Activated CD8-positive, alpha-beta memory T cell treated with anti-CD3 and anti-CD28 coated beads, Interleukin-2, amount 50 U/mL, for 24 hours (primary cell): ENCODE measurements around the gene PRMT2.

Experiments used
- DNase-seq: peaks from one replicate; pipeline ENCODE4 v3.0.0-alpha.2; 2020; ENCODE audit errors: extremely low read depth

PRMT2 gene

GRCh38 chr21:46635324-46636180 lies at the start of gene PRMT2:
Gene PRMT2, plus strand, starts transcription at chr21:46635674. Its CDS starts 1,278 bp downstream, at chr21:46636952.
- peak; percentile 90 for DNase-seq

DNA sequence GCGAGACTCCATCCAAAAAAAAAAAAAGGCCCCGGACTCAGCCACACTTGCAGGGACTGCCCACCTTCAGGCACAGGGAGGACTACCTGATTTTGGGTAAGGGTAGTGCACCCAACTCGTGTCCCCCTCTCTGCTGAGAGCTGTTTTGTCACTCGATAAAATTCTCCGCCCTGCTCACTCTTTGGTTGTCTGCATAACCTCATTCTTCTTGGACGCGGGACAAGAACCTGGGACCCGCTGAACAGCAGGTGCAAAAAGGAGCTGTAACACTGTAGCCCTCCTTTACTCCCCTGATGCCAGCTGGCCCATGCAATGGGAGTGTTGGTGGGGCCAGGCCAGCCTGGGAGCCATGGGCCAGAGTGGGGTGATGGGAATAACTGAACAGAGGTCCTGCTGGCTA lies 41.2 kb upstream of the PRMT2 start:
- no peak for DNase-seq

GRCh38 chr21:46596201-46596600 lies 39.3 kb upstream of the PRMT2 start:
- DNase-seq: no peak

DNA sequence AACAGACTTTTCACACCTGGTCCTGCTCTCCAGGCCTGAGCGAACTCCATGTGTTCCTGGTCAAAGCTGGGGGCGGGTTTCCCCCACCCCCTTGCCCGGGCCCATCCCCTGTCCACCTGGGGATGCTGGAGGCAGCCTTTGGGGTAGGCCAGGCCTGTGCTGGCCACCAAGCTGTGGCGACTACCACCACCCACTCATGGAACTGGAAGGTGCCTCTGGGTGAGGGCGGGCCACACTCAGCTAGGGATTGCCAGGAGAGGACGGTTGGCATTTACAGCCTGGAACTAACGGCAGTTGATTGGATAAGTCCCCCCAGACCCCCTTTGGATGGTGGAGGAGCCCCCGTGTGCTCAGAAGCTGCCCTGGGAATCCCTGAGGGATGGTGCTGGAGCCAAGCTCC lies 38.4 kb upstream of the PRMT2 start:
- no peak for DNase-seq

DNA sequence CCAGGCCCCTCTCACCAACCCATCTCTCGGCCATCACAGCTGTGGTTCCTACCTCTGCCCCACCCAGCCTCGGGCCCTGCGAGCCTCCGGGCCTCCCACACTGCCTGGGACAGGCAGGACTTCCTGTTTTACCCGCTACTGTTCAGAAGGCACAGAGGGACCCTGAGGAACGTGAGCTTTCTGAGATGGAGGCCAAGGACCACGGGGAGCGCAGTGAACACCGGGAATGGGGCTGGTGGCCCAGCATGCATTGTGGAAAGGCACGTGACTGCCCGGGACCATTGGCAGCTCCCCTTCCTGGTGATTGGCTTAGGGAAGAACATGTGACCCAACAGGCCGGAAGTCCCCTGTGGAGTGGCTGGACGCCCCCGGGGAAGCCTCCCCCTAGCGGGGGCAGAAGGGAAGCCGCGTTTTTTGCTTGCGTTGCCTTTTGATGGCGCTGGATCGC lies 37.6 kb upstream of the PRMT2 start:
- DNase-seq: no peak

DNA sequence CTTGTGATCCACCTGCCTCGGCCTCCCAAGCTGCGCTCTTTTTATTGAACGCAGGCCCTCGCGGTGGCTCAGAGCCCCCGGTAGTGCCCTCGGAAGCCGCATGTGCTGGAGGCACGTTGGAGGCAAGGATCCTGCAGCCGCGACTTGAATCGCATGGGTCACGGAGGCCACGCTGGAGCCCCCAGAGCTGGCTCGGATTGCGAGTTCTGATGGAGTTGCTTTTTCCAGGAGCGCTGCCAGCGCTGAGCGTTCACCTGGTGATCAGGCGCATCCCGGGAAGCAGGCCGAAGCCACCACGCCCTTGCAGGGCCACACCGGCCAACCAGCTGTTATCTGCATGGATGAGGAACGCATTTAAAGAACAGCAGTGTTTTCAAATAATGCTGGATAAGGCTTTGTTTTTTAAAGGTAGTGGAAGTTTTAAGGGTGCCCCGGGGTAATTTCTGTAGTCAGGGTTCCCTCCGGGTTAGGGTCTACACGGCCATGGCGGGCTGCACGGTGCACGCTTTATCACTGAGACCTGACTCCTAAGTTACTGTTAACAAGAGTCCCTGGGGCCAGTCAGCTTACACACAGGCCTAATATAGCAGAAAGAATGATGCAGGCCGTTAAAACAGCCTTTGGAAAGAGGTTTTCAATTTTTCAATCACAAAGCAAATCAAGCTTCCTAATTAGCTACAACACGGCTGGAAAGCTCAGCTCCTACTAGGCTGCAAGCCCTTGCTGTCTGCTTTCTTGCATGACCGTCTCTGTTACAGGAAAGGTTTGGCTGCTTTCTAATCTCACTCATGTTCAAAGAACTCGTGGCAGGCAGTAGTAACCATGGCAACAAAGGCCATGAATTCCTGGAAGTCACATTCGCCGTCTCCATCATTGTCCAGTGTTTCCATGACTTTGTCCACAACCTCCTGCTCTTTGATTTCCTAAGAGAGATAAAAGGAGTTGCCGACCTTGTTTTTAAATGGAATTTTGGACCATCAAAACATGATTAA lies 36.6 kb upstream of the PRMT2 start:
- no peak for DNase-seq

- DNase-seq: no peak
Measured at GRCh38 chr21:46600305-46600704, 35.2 kb upstream of the PRMT2 start.

DNA sequence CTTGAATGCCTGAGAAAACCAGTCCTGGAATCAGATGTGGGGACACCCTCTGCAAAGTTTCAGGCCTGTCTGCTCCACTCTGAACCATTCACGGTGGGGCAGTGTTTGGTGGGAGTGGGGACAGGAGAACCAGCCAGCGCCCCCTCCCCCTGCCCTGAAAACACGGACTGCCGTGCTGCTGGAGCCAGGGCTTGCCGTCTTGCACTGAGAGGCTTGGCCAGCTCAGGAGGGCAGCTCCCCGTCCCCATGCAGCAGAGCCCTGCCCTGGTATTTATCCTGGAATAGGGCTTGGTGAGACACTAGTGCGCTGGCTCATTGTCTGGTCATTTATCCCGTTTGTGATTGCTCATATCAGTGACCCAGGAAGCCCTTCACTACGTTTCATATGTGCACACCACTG lies 34.5 kb upstream of the PRMT2 start:
- no peak for DNase-seq

DNA sequence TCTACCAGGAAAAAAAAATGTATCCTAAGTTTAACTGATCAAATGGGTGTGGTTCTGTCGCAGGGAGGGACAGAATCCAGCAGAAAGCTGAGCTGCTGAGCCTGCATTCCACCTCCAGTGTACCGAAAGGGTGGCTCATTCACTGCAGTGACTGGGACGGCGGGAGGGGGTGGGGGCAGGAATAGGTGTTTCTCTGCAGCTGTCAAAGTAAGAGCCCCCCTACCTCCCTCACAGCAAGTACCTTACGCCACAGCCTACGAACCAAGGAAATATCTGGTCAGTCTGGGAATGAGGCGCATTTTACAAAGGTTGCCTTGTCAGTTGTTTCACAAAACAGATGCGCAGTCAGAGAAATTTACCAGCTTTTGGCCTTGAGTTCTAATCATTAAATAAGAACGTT lies 32.2 kb upstream of the PRMT2 start:
- no peak for DNase-seq

DNA sequence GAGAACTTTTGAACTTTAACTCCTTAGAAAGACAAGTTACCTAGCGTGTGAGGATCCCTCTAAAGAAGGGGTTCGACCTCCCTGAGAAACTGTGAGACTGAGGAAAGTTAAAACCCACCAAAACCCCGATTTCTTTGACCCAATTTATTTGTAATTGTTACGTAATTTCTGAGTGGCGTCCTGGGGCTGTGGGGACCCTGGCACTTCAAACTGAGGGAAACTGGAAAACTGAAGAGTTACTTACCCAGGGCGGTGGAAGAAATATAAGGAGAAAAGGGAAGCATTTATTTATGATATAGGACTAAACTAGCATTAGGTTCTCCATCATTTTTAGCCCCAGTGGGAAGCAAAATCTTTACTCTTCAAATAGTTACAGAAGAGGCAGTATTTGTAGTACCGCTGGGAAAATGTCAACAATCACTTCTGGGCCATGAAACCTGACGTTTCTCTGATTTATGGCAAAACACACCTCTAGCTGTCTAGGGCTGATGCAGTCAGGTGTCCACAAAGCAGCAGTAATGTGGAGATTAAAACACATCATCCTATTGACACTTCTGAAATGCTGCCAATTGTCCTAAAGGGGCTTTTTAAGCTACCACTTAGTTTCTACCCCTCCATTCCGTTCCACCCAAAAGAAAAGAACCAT lies 31.0 kb upstream of the PRMT2 start:
- DNase-seq: no peak

- DNase-seq: no peak
Measured at GRCh38 chr21:46604975-46605766, 30.3 kb upstream of the PRMT2 start, which contains the start of gene S100B. Gene S100B, minus strand, starts transcription at chr21:46605082. Its CDS starts 2,667 bp downstream, at chr21:46602415.

GRCh38 chr21:46605767-46606426 lies 29.6 kb upstream of the PRMT2 start:
- no peak for DNase-seq

- DNase-seq: no peak
Measured at GRCh38 chr21:46606427-46606813, 29.1 kb upstream of the PRMT2 start.

GRCh38 chr21:46607636-46608035 lies 27.8 kb upstream of the PRMT2 start:
- no peak for DNase-seq

- DNase-seq: no peak
Measured at GRCh38 chr21:46608672-46609111, 26.8 kb upstream of the PRMT2 start.

GRCh38 chr21:46610018-46610701 lies 25.3 kb upstream of the PRMT2 start:
- no peak for DNase-seq

DNA sequence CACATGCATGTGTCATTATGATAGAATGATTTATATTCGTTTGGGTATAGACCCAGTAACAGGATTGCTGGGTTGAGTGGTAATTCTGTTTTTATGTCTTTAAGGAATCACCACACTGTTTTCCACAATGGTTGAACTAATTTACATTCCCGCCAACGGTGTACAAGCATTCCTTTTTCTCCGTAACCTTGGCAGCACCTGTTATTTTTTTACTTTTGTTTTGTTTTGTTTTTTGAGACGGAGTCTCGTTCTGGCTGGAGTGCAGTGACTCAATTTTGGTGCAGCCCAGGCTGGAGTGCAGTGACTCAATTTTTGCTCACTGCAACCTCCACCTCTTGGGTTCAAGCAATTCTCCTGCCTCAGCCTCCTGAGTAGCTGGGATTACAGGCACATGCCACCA lies 22.1 kb upstream of the PRMT2 start:
- DNase-seq: no peak

DNA sequence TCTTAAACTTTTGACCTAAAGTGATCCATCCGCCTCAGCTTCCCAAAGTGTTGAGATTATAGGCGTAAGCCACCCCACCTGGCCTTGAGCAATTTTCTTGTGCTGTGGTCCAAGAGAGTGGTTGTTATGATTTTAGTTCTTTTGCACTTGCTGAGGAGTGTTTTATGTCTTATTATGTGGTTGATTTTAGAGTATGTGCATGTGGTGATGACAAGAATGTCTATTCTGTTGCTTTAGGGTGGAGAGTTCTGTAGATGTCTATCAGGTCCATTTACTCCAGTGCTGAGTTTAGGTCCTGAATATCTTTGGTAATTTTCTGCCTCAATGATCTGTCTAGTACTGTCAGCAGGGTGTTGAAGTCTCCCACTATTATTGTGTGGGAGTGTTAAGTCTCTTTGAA lies 19.4 kb upstream of the PRMT2 start:
- DNase-seq: no peak

GRCh38 chr21:46616656-46617055 lies 18.8 kb upstream of the PRMT2 start:
- no peak for DNase-seq
